Cerebellar cortex (tissue), 1 donor: ENCODE results near the gene RAPGEF1.

Source experiments
- DNase-seq: peaks from one replicate; pipeline ENCODE4 v3.0.0-alpha.2; 2015; ENCODE audit warnings: low spot score

RAPGEF1 gene

DNA sequence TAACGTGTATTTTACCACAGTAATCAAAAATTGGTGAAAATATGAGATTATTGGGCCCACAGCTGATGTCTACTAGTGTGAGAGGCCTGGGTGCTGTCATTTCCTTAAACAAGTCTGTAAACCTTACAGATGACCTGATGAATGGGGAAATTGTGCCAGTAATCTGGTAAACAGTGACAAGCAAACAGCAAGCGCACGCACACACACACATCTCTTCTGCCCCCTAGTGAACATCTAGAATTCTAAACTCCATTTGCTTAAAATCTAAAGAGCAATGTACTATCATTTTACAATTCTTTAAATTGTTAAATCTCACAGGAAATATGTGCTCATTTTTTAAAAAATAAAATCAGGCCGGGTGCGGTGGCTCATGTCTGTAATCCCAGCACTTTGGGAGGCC lies 7.5 kb upstream of the RAPGEF1 start:
- DNase-seq, result peak; percentile 79

GRCh38 chr9:131745610-131746009 lies 5.7 kb upstream of the RAPGEF1 start:
- no peak for DNase-seq

GRCh38 chr9:131744720-131745201 lies 4.9 kb upstream of the RAPGEF1 start:
- DNase-seq, result no peak

DNA sequence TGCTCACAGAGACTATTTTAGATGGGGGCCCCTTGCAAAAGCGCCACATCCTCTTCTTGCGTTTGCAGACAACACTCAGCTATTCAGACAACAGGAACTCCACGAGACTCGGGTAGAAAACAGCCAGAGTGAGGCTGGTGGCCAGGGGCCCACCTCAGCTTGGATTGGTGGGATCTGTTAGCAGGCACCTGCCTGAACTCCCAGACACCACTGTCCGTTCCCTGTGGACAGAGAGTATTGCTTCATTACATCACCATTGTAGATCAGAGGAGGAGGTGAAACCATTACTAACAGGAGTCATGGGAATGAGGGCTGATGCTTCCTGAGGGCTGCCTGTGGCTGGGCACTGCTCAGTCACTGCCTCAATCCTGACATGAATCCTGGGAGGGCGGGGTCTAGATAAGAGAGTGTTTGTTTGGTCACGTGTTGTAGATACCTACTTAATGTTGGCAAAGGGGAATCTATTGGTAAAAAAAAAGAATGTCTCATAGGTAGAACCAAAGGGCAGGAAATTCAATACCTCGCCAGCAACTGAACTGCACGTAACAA lies 4.4 kb upstream of the RAPGEF1 start:
- no peak for DNase-seq

- no peak for DNase-seq
Observed at GRCh38 chr9:131743501-131743900, 3.6 kb upstream of the RAPGEF1 start.

DNA sequence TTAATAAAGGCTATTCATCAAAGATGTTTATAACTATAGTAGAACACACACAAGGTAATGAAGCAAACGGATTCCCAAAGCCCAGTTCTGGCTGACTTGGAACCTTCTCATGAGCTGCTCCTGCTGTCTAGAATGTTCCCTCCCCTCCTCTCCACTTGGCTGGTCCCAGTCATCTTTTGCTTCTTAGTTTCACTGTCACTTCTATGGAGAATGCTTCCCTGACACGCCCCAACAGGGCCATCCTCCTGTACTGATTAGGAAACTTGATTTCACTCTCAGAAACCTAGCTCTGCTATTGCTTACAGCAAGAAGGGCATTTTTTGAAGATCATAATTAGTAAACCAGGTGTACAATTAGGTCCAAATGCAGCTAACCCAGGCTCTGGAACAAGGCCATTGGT lies 3.2 kb upstream of the RAPGEF1 start:
- no peak for DNase-seq

DNA sequence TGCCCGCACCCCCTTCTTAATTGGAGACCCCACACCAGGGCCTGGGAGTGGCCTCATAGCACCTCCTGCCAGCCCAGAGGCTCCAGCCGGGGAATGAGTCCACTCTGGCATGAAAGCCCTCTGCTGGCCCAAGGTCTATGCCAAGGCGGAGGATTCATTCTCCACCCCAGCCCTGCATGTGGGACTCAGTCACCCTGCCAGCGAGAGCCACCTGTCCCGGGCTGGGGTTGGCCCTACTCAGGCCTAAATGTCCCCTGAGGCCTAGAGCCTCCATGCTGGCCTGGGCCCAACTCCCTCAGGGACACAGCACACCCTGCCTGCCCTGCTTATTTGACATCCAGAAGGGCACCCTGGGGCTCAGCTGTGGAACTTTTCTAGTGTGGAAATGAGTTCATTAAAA lies 1.0 kb upstream of the RAPGEF1 start:
- no peak for DNase-seq

GRCh38 chr9:131739133-131739958 lies 530 bp downstream of the RAPGEF1 start:
- no peak for DNase-seq

DNA sequence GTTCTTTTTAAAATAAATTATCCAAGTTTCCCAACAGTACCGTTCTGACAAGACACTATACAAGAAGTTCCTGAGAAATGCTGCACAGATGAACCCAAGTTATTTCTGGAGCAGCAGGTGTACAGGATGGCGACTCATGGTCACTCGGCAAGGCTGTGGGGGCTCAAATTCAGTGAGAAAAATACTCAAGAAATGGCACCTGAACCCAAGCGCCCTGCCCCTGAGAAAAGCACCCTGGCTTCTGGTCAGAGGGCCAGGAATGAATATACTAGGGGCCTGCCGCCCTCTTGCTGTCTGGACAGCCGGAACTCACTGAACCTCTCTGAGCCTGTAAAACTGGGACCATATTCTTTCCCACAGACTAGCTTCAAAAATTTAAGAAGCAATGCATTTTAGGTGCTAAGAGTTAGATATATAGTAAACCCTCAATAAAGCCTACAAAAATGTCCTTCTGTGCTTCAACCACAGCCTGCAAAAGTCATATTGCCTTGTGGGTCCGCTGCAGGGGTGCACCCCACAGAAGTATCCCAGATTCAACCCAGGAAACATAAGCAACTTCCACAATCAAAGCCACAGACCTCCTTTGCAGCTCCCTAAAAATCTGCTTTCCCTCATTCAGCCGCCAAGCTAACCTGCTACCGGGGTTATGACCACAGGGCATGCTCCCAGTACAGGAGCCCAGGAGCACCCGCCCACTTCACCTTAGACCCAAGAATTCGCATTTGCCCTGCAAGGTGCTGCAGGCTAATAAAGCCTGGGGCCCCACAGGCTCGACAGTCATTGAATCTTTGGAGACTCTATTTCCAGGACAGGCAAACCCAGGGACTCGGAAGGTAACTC lies 1.4 kb downstream of the RAPGEF1 start:
- no peak for DNase-seq

DNA sequence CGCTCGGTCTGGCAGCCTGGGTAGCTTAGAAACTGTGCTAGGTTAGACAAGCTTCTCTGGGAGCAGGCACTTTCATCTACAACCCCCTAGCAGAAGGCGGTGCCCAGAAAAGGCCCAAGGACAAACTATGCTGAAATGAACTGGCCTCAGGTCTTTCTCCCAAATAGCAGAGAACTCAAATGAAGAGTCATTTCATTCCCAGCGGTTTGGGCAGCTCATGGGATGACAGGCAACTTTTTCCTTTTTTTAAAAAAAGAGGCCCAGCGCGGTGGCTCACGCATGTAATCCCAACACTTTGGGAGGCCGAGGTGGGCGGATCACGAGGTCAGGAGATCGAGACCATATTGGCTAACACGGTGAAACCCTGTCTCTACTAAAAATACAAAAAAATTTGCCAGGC lies 2.5 kb downstream of the RAPGEF1 start:
- DNase-seq, result no peak

DNA sequence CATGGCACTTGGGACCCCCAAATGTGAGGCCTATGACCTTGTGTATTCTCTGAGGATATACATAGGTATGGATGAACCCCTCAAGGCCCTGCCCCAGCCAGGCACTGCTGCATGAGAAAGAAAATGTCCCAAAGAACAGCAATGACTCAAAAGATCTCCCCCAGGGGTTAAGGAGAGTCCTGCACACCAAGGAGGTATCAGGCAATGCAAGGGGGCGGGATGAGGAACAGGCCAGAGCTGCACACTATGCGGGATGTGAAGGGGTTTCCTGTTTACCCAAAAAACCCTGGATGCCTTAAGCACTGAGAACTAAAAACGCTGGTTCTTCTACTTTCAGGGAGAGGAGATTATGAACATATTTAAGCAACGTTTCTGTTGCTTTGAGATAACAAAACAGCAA lies 3.4 kb downstream of the RAPGEF1 start:
- no peak for DNase-seq

- no peak for DNase-seq
Observed at GRCh38 chr9:131735238-131736128, 4.4 kb downstream of the RAPGEF1 start.

- DNase-seq, result no peak
Observed at GRCh38 chr9:131734781-131735180, 5.1 kb downstream of the RAPGEF1 start.

DNA sequence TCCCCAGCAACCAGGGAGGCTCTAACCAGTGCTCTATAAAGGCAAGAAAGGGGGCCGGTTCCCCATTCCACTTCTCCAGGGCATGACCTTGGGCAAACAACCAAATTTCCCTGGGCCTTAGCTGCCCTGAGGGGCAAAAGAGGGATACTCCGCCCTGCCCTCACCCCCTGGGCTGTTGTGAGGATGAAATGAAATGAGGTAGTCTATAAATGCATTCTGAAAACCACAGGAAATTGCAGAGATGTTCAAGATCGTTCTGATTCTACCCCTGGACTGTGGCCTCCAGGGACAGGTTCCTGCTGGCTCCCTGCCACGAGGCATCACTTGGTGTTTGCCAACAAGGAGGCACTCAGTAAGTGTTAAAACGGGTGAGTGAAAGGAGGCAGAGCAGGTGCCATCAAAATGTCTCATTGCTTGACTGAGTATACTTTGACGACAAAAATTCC lies 5.7 kb downstream of the RAPGEF1 start:
- DNase-seq, result no peak

DNA sequence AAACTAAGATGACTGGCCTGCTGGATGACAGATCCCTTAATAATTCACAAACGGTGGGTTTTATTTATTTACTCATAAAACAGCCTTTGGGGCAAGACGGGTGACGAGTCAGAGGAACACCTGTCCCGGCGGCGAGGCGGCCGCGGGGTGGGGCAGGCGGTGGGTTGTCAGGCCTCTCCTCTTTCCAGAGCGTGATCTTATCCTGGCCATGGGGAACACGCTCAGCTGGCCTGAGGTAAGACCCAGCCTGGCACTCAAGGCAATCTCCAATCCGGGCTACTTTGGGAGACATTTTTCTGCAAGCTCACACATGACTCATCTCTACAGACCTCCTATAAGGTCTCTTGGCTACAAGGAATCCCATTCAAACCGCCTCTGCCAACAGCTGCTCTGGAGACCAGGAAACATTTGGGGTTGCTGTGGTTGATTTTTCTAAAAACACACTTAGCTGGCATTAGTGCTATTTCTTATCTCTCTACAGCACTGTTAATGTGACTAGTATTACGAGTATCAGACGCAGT lies 6.3 kb downstream of the RAPGEF1 start:
- DNase-seq, result no peak

DNA sequence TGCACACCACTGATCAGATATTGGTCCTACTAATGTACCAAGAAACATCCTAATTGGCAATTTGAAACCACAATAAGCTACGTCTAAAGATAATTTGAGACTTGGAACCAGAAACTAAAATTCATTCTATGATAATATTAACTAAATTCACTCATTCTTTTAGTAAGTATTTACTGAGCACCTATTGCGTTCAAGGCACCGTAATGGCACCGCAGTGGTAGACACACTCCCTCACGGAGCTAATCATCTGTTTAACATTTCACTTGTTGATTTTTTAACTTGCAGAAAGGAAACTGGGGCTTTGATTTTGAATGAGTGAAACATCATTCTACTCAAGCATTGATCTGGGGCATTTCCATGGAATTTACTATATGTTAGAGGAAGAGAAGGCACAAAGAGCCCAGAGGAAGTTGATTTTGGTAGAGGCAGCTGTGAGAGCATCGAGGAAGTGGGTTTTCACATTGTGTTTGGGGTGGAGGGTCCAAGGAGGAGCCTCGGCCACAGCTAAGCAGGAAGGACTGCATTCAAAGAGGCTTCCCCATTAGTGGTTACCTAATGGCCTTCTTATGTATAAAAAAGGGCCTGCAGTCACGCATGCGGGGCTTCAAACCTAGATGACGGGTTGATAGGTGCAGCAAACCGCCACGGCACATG lies 7.1 kb downstream of the RAPGEF1 start:
- DNase-seq, result no peak

GRCh38 chr9:131732061-131732526 lies 7.8 kb downstream of the RAPGEF1 start:
- no peak for DNase-seq

GRCh38 chr9:131731644-131732043 lies 8.2 kb downstream of the RAPGEF1 start:
- DNase-seq, result no peak

DNA sequence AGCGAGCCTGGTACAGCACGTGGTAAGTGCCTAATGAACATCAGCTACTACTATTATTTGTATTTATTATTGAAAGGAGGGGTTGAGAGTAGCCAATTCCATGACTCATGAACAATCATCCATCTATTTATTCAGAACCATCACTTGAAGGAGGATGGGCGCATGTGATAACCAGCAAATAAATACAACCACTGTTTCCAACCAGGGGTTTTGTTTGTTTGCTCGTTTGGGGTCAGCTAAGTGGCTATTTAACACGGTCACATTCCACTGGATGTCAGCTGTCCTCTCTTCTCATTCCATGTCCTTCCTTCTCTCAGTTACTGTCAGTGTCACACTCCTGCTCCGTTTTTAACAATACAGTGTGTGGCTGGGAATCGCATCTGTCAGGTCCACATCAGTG lies 8.6 kb downstream of the RAPGEF1 start:
- no peak for DNase-seq

GRCh38 chr9:131728961-131729360 lies 10.9 kb downstream of the RAPGEF1 start:
- DNase-seq, result no peak

DNA sequence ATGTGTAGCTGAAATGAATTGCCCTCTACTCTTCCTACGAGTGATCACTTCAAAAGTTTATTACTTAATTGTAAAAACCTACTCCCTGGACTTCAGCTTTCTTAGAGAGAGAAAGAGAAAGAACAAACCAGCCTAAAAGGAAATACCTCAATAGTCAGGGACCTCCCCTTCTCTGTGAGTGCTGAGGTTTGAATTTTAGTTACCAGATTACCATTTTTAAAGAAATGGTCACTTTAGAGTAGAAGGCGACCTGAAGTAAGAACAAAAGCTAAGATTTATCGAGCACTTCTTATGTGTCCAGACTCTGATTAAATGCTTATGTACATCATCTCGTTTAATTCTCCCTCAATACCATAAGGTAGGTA lies 11.3 kb downstream of the RAPGEF1 start:
- DNase-seq, result no peak
